ENCODE data around the gene OVCH1.
"Not testable (repeated sequence)": the region's sequence is repeated elsewhere in the genome, so short reads cannot be mapped to it uniquely, and the experiment has no call there.

The OVCH1 gene

GRCh38 chr12:29499235-29499634 lies 1.7 kb upstream of the OVCH1 start:
- no peak for DNase-seq

GRCh38 chr12:29492891-29493290 lies 4.6 kb downstream of the OVCH1 start:
- DNase-seq = no peak

- no peak for DNase-seq
Measured at GRCh38 chr12:29486972-29487371, 10.5 kb downstream of the OVCH1 start.

GRCh38 chr12:29463198-29463597 lies 34.3 kb downstream of the OVCH1 start:
- DNase-seq = no peak

GRCh38 chr12:29460082-29460481 lies 37.4 kb downstream of the OVCH1 start:
- no peak for DNase-seq

GRCh38 chr12:29455087-29455486 lies 42.4 kb downstream of the OVCH1 start:
- no peak for DNase-seq

- no peak for DNase-seq
Measured at GRCh38 chr12:29451888-29452287, 45.6 kb downstream of the OVCH1 start.

- no peak for DNase-seq
Measured at GRCh38 chr12:29448157-29448556, 49.3 kb downstream of the OVCH1 start.

- no peak for DNase-seq
Measured at GRCh38 chr12:29447285-29447975, 50.1 kb downstream of the OVCH1 start.

- DNase-seq = no peak
Measured at GRCh38 chr12:29439506-29439905, 58.0 kb downstream of the OVCH1 start.

- DNase-seq = no peak
Measured at GRCh38 chr12:29438752-29439408, 58.6 kb downstream of the OVCH1 start.

- no peak for DNase-seq
Measured at GRCh38 chr12:29437575-29437974, 59.9 kb downstream of the OVCH1 start.

GRCh38 chr12:29436815-29437214 lies 60.7 kb downstream of the OVCH1 start:
- DNase-seq = not testable (repeated sequence)

GRCh38 chr12:29431513-29431912 lies 66.0 kb downstream of the OVCH1 start:
- no peak for DNase-seq

- DNase-seq = no peak
Measured at GRCh38 chr12:29430716-29431044, 66.8 kb downstream of the OVCH1 start.

- peak in 1 of 2 experiments; percentile 40 for DNase-seq
Measured at GRCh38 chr12:29429999-29430715, 67.3 kb downstream of the OVCH1 start.

GRCh38 chr12:29428633-29429032 lies 68.9 kb downstream of the OVCH1 start:
- DNase-seq = no peak

GRCh38 chr12:29427964-29428363 lies 69.5 kb downstream of the OVCH1 start:
- DNase-seq = peak in 1 of 2 experiments; percentile 7

- DNase-seq = no peak
Measured at GRCh38 chr12:29426498-29426897, 71.0 kb downstream of the OVCH1 start.

- no peak for DNase-seq
Measured at GRCh38 chr12:29425722-29426121, 71.8 kb downstream of the OVCH1 start.

- DNase-seq = no peak
Measured at GRCh38 chr12:29416748-29417147, 80.7 kb downstream of the OVCH1 start.

- DNase-seq = no peak
Measured at GRCh38 chr12:29415111-29415510, 82.4 kb downstream of the OVCH1 start.

GRCh38 chr12:29414368-29414767 lies 83.1 kb downstream of the OVCH1 start:
- no peak for DNase-seq

GRCh38 chr12:29405561-29405960 lies 91.9 kb downstream of the OVCH1 start:
- DNase-seq = no peak

Measured in SHP77 (cell line).